ENCODE measurements around the gene CORO1C. TPM values are rescaled to one million over a fixed set of nuclear protein-coding genes. Genes with fewer than 3 reads are reported as not detected.

Gene CORO1C
- total and polyA plus RNA-seq, 2 donors (not counting 3 experiments of a cell fraction or from before 2014, with no cell fraction given): 150 to 240 TPM

DNA sequence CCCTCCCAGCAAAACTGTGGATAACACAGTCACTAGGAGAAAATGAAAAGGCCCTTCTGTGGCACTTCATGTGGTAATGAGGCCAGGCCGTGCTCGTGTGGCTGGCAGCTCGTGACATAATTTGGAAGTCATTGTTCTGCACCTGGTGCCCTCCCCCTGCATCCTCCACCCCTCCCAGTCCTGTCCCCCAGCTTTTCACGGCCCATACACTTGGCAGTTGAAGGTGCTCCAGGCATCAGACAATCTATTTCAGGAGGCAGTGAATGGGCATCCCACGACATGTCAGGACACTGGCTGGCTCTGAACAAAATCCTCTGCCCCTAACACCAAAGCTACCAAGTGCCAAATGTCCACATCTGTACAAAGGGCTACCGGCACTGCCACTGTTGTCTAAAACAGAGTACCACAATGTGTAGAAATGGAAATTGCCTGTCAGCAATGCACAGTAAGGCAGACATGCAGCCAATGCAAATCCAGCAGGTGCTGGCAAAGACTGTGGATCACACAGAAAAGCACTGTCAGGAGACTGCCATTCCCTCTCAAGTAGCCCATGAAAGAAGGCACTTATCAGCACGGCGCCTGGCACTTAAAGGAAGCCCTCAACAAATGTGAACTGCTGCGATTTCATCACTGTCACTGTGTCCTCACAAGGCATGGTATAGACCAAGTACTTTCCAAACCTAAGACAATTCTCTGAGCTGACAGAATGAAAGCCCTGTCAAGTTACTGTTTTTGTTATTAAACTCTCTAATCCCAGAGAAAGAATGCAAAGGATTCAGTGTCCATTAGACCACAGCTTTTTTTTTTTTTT lies 39.1 kb downstream of the CORO1C start:
- TSS peak; percentile 59 for BruUV-seq (replicated peaks)
- dilution Hi-C loops (cut with MboI; ENCODE audit: extremely low pct_ligation_motif_present, low sequenced_read_pairs) (no loop called here), intact Hi-C loops (cut with micrococcal nuclease) (loop anchor here (1.0 to 2.0 kb wide), 8 partner anchors 28 to 162 kb away; partner anchors contain the start of genes CORO1C and ISCU)
- H3K36me3 ChIP-seq (ENCODE audit: control insufficient read depth in 2 of 2, extremely low read depth in 1 of 2, insufficient read depth in 2 of 2, low read length in 2 of 2): peaks cover 0 to 3% of the 10 kb centered on the region in 2 experiments
- peaks cover 80% of the 10 kb centered on the region for H3K79me2 ChIP-seq (ENCODE audit: control insufficient read depth, insufficient read depth, low read length)
- peak; percentile 4 for FAIRE-seq
- no peaks in the 10 kb centered on the region for H3K9me1 ChIP-seq (replicated peaks; ENCODE audit: control insufficient read depth, extremely low read depth, insufficient read depth, low read length)
- no peaks in the 10 kb centered on the region for H3K9me3 ChIP-seq (replicated peaks; ENCODE audit: control insufficient read depth, insufficient read depth, low read length)
- H3K4me3 ChIP-seq (replicated peaks in 1 of 3; ENCODE audit: insufficient read depth in 1 of 3, low read depth in 1 of 3, low read length in 3 of 3): no peak overlapping the region
- ChIA-PET POLR2A (interaction anchor here (0.7 to 2.6 kb wide), 8 partner anchors 8 to 158 kb away, joined by 4 to 11 read pairs (median 6); no protein-coding TSS in a partner anchor), CTCF (interaction anchor here (0.6 to 5.7 kb wide), 9 partner anchors 9 to 146 kb away, joined by 3 to 59 read pairs (median 4); no protein-coding TSS in a partner anchor)
- no peak overlapping the region for H2AFZ ChIP-seq (ENCODE audit: low read depth, low read length)
- no peaks in the 10 kb centered on the region for H3K27me3 ChIP-seq (ENCODE audit: control insufficient read depth in 2 of 2, insufficient read depth in 2 of 2, low read length in 2 of 2)
- TF ChIP-seq EZH2 (IDR thresholded peaks at IDR 0.05; ENCODE audit: borderline replicate concordance, low read depth, low read length, severe bottlenecking) (no peak), GATA2 (IDR thresholded peaks at IDR 0.05; ENCODE audit: insufficient read depth, insufficient read length, low read depth, low read length) (no peak), JUN (IDR thresholded peaks at IDR 0.05; ENCODE audit: borderline replicate concordance, insufficient read depth, insufficient read length, low read depth) (no peak), MYC (IDR thresholded peaks at IDR 0.05; ENCODE audit: low read depth, low read length) (no peak), POLR2A (IDR thresholded peaks at IDR 0.05; ENCODE audit: low read depth, low read length) (no peak), POLR2AphosphoS5 (IDR thresholded peaks at IDR 0.05; ENCODE audit: insufficient read depth, low read depth, low read length) (no peak), FOS (IDR thresholded peaks at IDR 0.05; ENCODE audit: borderline replicate concordance, insufficient read depth, low read length) (no peak)
- TF ChIP-seq, protein P1, sequence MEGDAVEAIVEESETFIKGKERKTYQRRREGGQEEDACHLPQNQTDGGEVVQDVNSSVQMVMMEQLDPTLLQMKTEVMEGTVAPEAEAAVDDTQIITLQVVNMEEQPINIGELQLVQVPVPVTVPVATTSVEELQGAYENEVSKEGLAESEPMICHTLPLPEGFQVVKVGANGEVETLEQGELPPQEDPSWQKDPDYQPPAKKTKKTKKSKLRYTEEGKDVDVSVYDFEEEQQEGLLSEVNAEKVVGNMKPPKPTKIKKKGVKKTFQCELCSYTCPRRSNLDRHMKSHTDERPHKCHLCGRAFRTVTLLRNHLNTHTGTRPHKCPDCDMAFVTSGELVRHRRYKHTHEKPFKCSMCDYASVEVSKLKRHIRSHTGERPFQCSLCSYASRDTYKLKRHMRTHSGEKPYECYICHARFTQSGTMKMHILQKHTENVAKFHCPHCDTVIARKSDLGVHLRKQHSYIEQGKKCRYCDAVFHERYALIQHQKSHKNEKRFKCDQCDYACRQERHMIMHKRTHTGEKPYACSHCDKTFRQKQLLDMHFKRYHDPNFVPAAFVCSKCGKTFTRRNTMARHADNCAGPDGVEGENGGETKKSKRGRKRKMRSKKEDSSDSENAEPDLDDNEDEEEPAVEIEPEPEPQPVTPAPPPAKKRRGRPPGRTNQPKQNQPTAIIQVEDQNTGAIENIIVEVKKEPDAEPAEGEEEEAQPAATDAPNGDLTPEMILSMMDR (IDR thresholded peaks at IDR 0.05; ENCODE audit: extremely low read depth in 1 of 2, insufficient read depth in 1 of 2, low read depth in 1 of 2, low read length in 2 of 2): no peak
- TF ChIP-seq, protein P2, sequence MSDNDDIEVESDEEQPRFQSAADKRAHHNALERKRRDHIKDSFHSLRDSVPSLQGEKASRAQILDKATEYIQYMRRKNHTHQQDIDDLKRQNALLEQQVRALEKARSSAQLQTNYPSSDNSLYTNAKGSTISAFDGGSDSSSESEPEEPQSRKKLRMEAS (IDR thresholded peaks at IDR 0.05; ENCODE audit: insufficient read depth, insufficient read length): no peak
- DNase-seq (ENCODE audit: low read depth, low spot score): peak; percentile 59
- peak overlapping the region; percentile 89 for H3K27ac ChIP-seq (ENCODE audit: insufficient read depth, low read depth, low read length)
- H3K4me2 ChIP-seq (ENCODE audit: insufficient read depth, low read length): peak overlapping the region; percentile 15
- peaks cover 44% of the 10 kb centered on the region for H3K4me1 ChIP-seq (ENCODE audit: control insufficient read depth, extremely low read depth, insufficient read depth, low read length)
- peak overlapping the region; percentile 57 for H3K9ac ChIP-seq (replicated peaks; ENCODE audit: extremely low read depth, insufficient read depth, low read length)
- no peaks in the 10 kb centered on the region for H4K20me1 ChIP-seq (replicated peaks; ENCODE audit: control insufficient read depth, extremely low read depth, insufficient read depth, low read length)

Measured in endothelial cell of umbilical vein (primary cell).